SK-N-SH (cell line): ENCODE results near the gene NTN5. TPM values are rescaled to one million over a fixed set of nuclear protein-coding genes. Genes with fewer than 3 reads are reported as not detected.
A peak's percentile ranks its signal among the peaks of the same experiment; 100 is the strongest.

Source experiments
- CTCF ChIA-PET: fragments of 300-600, 350-600 bp; formaldehyde crosslinking; extraction: SDS; loops from one replicate; lab custom pipeline; 2021; lab: Yijun Ruan, JAX
- POLR2A ChIA-PET: fragments of 350-600 bp; sonication (Branson Sonifier 250); formaldehyde crosslinking; extraction: SDS; loops from one replicate; lab custom pipeline; 2020; ENCODE audit warnings: antibody characterized with exemption, inconsistent platforms; lab: Yijun Ruan, JAX
- DNase-seq: peaks from one replicate; pipeline ENCODE4 v3.0.0; 2012
- H2AFZ ChIP-seq: fragments of 200-600 bp; sonication (generic); 2 replicates; pipeline ENCODE4 v1.8.1; 2016; ENCODE audit warnings: antibody characterized with exemption, mild to moderate bottlenecking, low read depth
- H3F3A ChIP-seq: fragments of 200-600 bp; sonication (generic); replicated peaks from 2 replicates; pipeline ENCODE3; 2016; ENCODE audit warnings: antibody characterized with exemption, mild to moderate bottlenecking; ENCODE audit not compliant: insufficient read depth
- H3K27ac ChIP-seq, 2 experiments: fragments of 200-500 bp in 1 of 2; fragments of 200-600 bp in 1 of 2; sonication (Bioruptor generic) in 1 of 2; sonication (generic), shearing (Covaris generic) in 1 of 2; 2 replicates each; pipeline versions ENCODE4 v1.5.1 to v1.6.1; 2014 to 2016; ENCODE audit warnings: low read depth in 2 of 2, inconsistent platforms in 1 of 2, low read length in 1 of 2, mild to moderate bottlenecking in 1 of 2, mixed read lengths in 1 of 2
- H3K27me3 ChIP-seq: fragments of 200-600 bp; sonication (generic), shearing (Covaris generic); 2 replicates; pipeline ENCODE4 v1.6.1; 2016; ENCODE audit warnings: mixed run types; ENCODE audit not compliant: insufficient read depth
- H3K36me3 ChIP-seq, 2 experiments: fragments of 200-500 bp in 1 of 2; fragments of 200-600 bp in 1 of 2; sonication (Bioruptor generic) in 1 of 2; sonication (generic) in 1 of 2; replicated peaks in 1 of 2; 2 replicates each; pipeline versions ENCODE3 to v1.5.1; 2014 to 2016; ENCODE audit warnings: low read length in 1 of 2, mild to moderate bottlenecking in 1 of 2; ENCODE audit not compliant: insufficient read depth in 2 of 2, control insufficient read depth in 1 of 2
- H3K4me1 ChIP-seq, 2 experiments: fragments of 200-500 bp in 1 of 2; fragments of 200-600 bp in 1 of 2; sonication (Bioruptor generic) in 1 of 2; sonication (generic), shearing (Covaris generic) in 1 of 2; 2 replicates each; pipeline versions ENCODE4 v1.5.1 to v1.6.1; 2014 to 2016; ENCODE audit warnings: low read depth in 1 of 2, low read length in 1 of 2, mixed run types in 1 of 2; ENCODE audit not compliant: insufficient read depth in 2 of 2, control insufficient read depth in 1 of 2
- H3K4me2 ChIP-seq: fragments of 200-600 bp; sonication (generic), shearing (Covaris generic); 2 replicates; pipeline ENCODE4 v1.6.1; 2017; ENCODE audit warnings: mixed run types
- H3K4me3 ChIP-seq, 2 experiments: fragments of 200-500 bp in 1 of 2; fragments of 200-600 bp in 1 of 2; sonication (Bioruptor generic) in 1 of 2; sonication (generic), shearing (Covaris generic) in 1 of 2; 2 replicates each; pipeline versions ENCODE4 v1.5.1 to v1.8.1; 2014 to 2016; ENCODE audit warnings: low read depth in 2 of 2, inconsistent platforms in 1 of 2, low read length in 1 of 2, mild to moderate bottlenecking in 1 of 2, mixed read lengths in 1 of 2, moderate library complexity in 1 of 2
- H3K79me2 ChIP-seq: fragments of 200-600 bp; sonication (generic); 2 replicates; pipeline ENCODE4 v1.8.1; 2017; ENCODE audit warnings: mild to moderate bottlenecking; ENCODE audit not compliant: insufficient read depth
- H3K9ac ChIP-seq: fragments of 200-600 bp; sonication (generic); 2 replicates; pipeline ENCODE4 v1.6.1; 2017; ENCODE audit warnings: mixed run types
- H3K9me2 ChIP-seq: fragments of 200-600 bp; sonication (generic); 2 replicates; pipeline ENCODE4 v1.6.1; 2017; ENCODE audit warnings: mixed run types
- H3K9me3 ChIP-seq: fragments of 200-600 bp; sonication (generic); 2 replicates; pipeline ENCODE4 v1.6.1; 2017; ENCODE audit warnings: mixed run types, mild to moderate bottlenecking, moderate library complexity
- H4K20me1 ChIP-seq: fragments of 200-600 bp; sonication (generic); 2 replicates; pipeline ENCODE4 v1.6.1; 2017; ENCODE audit warnings: mild to moderate bottlenecking, mixed run types; ENCODE audit not compliant: insufficient read depth
- CHD2 ChIP-seq: fragments of 150-350 bp; IDR thresholded peaks from 2 replicates; pipeline ENCODE4 v1.6.1; 2018; ENCODE audit warnings: low read length; ENCODE audit not compliant: partially characterized antibody
- FOXM1 ChIP-seq: IDR thresholded peaks from 2 replicates; pipeline ENCODE4 v1.4.0; 2012; ENCODE audit warnings: low read depth, mild to moderate bottlenecking
- GABPA ChIP-seq: IDR thresholded peaks from 2 replicates; pipeline ENCODE4 v1.4.0; 2012; ENCODE audit warnings: low read depth, mild to moderate bottlenecking
- GATA2 ChIP-seq: sonication (generic); formaldehyde crosslinking; IDR thresholded peaks from 2 replicates; pipeline ENCODE4 v1.5.0; 2020; ENCODE audit warnings: mild to moderate bottlenecking, missing genetic modification reagents
- JUND ChIP-seq: IDR thresholded peaks from 2 replicates; pipeline ENCODE4 v1.4.0; 2012
- MEF2A ChIP-seq: IDR thresholded peaks from 2 replicates; pipeline ENCODE4 v1.4.0; 2012; ENCODE audit warnings: low read depth, borderline replicate concordance
- MXI1 ChIP-seq: IDR thresholded peaks from 2 replicates; pipeline ENCODE4 v1.6.1; 2012; ENCODE audit warnings: mild to moderate bottlenecking, low read depth, low read length, improper control_type of control experiment
- POLR2AphosphoS5 ChIP-seq: IDR thresholded peaks from 2 replicates; pipeline ENCODE4 v1.6.1; 2012; ENCODE audit warnings: low read depth, low read length
- RCOR1 ChIP-seq: fragments of 150-350 bp; IDR thresholded peaks from 2 replicates; pipeline ENCODE4 v1.6.1; 2017; ENCODE audit warnings: antibody characterized with exemption, low read length
- SIN3A ChIP-seq: IDR thresholded peaks from 2 replicates; pipeline ENCODE4 v1.6.1; 2012; ENCODE audit warnings: low read depth, mild to moderate bottlenecking, low read length, moderate library complexity, borderline replicate concordance
- TAF1 ChIP-seq: IDR thresholded peaks from 2 replicates; pipeline ENCODE4 v1.6.1; 2012; ENCODE audit warnings: low read depth, mild to moderate bottlenecking, low read length, moderate library complexity, borderline replicate concordance
- WGBS: methylation state at CpG from one replicate; pipeline ENCODE4 v1.1.6; 2017; ENCODE audit warnings: low lambda C conversion rate; 5-methylcytosine and 5-hydroxymethylcytosine counted together
- polyA plus RNA-seq, 3 experiments: library from polyadenylated mRNA; depleted of rRNA; stranded (reverse); fragments of >200 nt; gene quantifications; 2 replicates each; pipeline ENCODE4 v1.2.3, GENCODE V29; 2012
- TF ChIP-seq, protein P1 (sequence below): fragments of 150-350 bp; IDR thresholded peaks from 2 replicates; pipeline ENCODE4 v1.6.1; 2016; ENCODE audit warnings: mild to moderate bottlenecking, low read depth, low read length

The NTN5 gene
- polyA plus RNA-seq, 1 of the 3 experiments (the other 2 are of a cell fraction): 0.74 TPM

DNA sequence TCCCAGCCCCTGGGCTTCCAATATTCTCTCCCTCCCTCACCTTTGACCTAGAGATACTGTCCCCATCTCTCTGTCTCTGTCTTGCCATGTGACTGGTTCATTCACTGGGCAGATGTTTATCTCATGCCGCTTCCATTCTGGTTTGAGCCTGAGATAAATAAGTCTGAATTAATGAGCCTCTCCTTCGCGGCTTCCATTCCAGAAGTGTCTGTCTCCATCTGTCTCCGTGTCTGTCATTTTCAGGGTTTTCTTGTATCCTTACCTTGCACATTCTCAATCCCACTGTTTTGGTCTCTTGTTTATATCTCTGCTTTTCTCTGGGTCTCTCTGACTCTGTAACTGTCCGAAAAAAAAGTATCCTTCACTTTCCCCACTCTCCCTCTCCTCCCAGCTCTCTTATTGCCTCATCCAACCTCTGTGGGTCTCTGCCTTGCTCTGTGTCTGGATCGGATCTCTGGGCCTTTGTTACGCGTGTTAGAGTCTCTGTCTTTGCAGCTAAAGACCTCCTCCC, 49.2 kb downstream of the NTN5 start:
- no peaks in the 10 kb centered on the region for H3K9me2 ChIP-seq
- no peaks in the 10 kb centered on the region for H3K27me3 ChIP-seq
- WGBS: 13% methylated on average over 8 of the region's 8 CpGs
- CTCF ChIA-PET: interaction anchor here (1.6 to 2.2 kb wide), 2 partner anchors 15 to 34 kb away, joined by 5 to 7 read pairs; no protein-coding TSS in a partner anchor
- peaks cover 4 to 26% of the 10 kb centered on the region in 2 experiments; a peak in 2 of 4 replicates for H3K4me1 ChIP-seq
- peak; percentile 77 for TF ChIP-seq POLR2AphosphoS5
- TF ChIP-seq GATA2 (CRISPR knock-in tag): peak; percentile 76
- TF ChIP-seq SIN3A: no peak; the same call in 1 of the 2 replicates
- TF ChIP-seq MXI1: peak; percentile 88
- TF ChIP-seq RCOR1: peak; percentile 53; the same call in 1 of the 2 replicates
- TF ChIP-seq FOXM1: no peak
- TF ChIP-seq TAF1: peak; percentile 63; the same call in 1 of the 2 replicates
- no peak for TF ChIP-seq MEF2A
- H3K9me3 ChIP-seq: no peaks in the 10 kb centered on the region
- H3K4me2 ChIP-seq: peak overlapping the region; percentile 80
- peak overlapping the region; percentile 47 to 59 for H3K4me3 ChIP-seq
- POLR2A ChIA-PET: interaction anchor here (0.6 to 1.5 kb wide), 6 partner anchors 9 to 261 kb away, joined by 3 to 13 read pairs (median 4); partner anchors contain the start of gene CA11
- H3F3A ChIP-seq: peaks cover 24% of the 10 kb centered on the region
- H3K9ac ChIP-seq: peak overlapping the region; percentile 64
- peak overlapping the region; percentile 78 to 98 for H3K27ac ChIP-seq
- H3K36me3 ChIP-seq: peaks cover 2 to 4% of the 10 kb centered on the region in 2 experiments
- peak overlapping the region; percentile 77; the same call in 1 of the 2 replicates for H2AFZ ChIP-seq
- peaks cover under 1% of the 10 kb centered on the region; the same call in 1 of the 2 replicates for H4K20me1 ChIP-seq
- H3K79me2 ChIP-seq: peaks cover 14% of the 10 kb centered on the region
- DNase-seq: peak; percentile 65

DNA sequence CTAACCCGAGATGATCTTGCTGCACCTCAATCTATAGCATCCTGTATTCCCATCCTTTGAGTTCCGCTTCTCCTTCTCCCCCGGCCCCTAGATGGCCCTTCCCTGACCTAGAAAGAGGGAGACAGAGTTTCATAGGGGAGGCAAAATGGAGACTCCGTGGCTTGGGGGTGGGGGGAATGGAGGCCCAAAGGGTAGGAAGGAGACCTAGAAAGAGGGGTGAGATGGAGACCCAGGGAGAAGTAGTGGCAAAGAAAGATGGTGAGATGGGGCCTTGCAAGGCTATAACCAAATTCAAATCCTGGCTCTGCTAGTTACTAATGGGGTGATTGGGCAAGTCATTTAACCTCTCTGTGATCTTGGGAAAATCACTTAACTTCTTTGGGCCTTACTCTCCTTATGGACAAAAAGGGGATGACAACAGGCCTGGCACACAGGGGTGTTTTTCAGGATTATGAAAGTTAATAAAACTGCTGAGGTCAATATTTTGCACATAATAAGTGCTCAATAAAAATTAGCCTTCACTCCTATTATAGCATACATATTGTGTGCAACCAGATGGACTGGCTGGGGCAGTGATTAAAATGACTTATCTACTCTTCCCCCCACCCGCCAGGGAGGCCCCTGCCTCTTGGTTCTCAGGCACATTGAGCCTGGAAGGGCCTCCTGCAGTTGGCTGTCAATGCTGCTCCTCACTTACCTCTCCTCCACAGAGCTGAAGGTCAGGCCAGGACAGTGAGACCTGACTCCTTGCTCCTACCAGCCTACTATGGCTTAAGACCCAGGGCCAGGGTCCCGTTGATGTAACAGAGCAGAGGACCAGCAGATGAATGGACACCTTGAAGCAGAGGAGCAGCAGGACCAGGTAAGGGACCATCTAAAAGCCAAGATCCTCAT, 52.9 kb downstream of the NTN5 start:
- Histone ChIP-seq H3K4me2 (peak overlapping the region; percentile 74), H3K27ac (peak overlapping the region; percentile 74 to 87), H4K20me1 (peaks cover 37% of the 10 kb centered on the region), H3K36me3 (peaks cover 28 to 32% of the 10 kb centered on the region in 2 experiments)
- CTCF ChIA-PET: interaction anchor here (0.8 to 1.7 kb wide), 4 partner anchors 14 to 130 kb away, joined by 3 to 6 read pairs (median 4); partner anchors contain the start of gene CA11
- TF ChIP-seq GABPA (no peak), JUND (no peak), CHD2 (no peak), MXI1 (no peak)
- TF ChIP-seq, protein P1, sequence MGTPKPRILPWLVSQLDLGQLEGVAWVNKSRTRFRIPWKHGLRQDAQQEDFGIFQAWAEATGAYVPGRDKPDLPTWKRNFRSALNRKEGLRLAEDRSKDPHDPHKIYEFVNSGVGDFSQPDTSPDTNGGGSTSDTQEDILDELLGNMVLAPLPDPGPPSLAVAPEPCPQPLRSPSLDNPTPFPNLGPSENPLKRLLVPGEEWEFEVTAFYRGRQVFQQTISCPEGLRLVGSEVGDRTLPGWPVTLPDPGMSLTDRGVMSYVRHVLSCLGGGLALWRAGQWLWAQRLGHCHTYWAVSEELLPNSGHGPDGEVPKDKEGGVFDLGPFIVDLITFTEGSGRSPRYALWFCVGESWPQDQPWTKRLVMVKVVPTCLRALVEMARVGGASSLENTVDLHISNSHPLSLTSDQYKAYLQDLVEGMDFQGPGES: no peak
- TF ChIP-seq, all 33 proteins: peak for 0
- H3K9me3 ChIP-seq: no peaks in the 10 kb centered on the region
- DNase-seq: no peak
- no peaks in the 10 kb centered on the region for H3K27me3 ChIP-seq
- POLR2A ChIA-PET: interaction anchor here (0.6 to 1.4 kb wide), 9 partner anchors 10 to 179 kb away, joined by 3 to 17 read pairs (median 3); partner anchors contain the start of gene CA11
- H3F3A ChIP-seq: peaks cover 52% of the 10 kb centered on the region
- peak overlapping the region; percentile 36 for H2AFZ ChIP-seq
- peak overlapping the region; percentile 67 to 93 for H3K4me3 ChIP-seq
- 33% methylated on average over 6 of the region's 6 CpGs for WGBS
- H3K4me1 ChIP-seq: peaks cover 15 to 37% of the 10 kb centered on the region in 2 experiments; a peak in 3 of 4 replicates
- H3K9me2 ChIP-seq: no peaks in the 10 kb centered on the region
- H3K79me2 ChIP-seq: peaks cover 38% of the 10 kb centered on the region
- H3K9ac ChIP-seq: peak overlapping the region; percentile 79
